CD4-positive, alpha-beta T cell (primary cell): ENCODE results near the gene ITGA11. TPM values are rescaled to one million over a fixed set of nuclear protein-coding genes. Genes with fewer than 3 reads are reported as not detected.

Experiments used
- ATAC-seq: fragments of 200-7000 bp; cut with Tn5 transposase; one replicate; pipeline ENCODE4 v1.10.0; 2022; ENCODE audit warnings: mild to moderate bottlenecking; ENCODE audit not compliant: poor library complexity
- CTCF ChIA-PET: fragments of 350-600 bp; sonication (Branson Sonifier 250); formaldehyde crosslinking; loops from one replicate; lab custom pipeline; 2021; ENCODE audit warnings: antibody characterized with exemption, inconsistent platforms; lab: Charles Lee
- POLR2A ChIA-PET: fragments of 350-600 bp; sonication (Branson Sonifier 250); formaldehyde crosslinking; loops from one replicate; lab custom pipeline; 2021; ENCODE audit warnings: antibody characterized with exemption, inconsistent platforms; lab: Charles Lee
- DNase-seq, 14 experiments: peaks; one replicate each; pipeline ENCODE4 v3.0.0-alpha.2; 2013 to 2020; ENCODE audit warnings: mixed read lengths in 2 of 14
- H3K27ac ChIP-seq, 2 donors: one replicate each; pipeline versions ENCODE4 v1.5.1 to v1.7.0; 2013; ENCODE audit warnings: low read length in 2 of 2, low read depth in 1 of 2, mild to moderate bottlenecking in 1 of 2
- H3K27me3 ChIP-seq, 2 experiments: 1 replicate in 1 of 2; 2 replicates in 1 of 2; pipeline versions ENCODE4 v1.6.1 to v1.7.0; 2013; ENCODE audit warnings: low read length in 2 of 2, control low read depth in 1 of 2, mild to moderate bottlenecking in 1 of 2, moderate library complexity in 1 of 2; ENCODE audit not compliant: insufficient read depth in 2 of 2, control insufficient read depth in 1 of 2
- H3K36me3 ChIP-seq: one replicate; pipeline ENCODE4 v1.6.1; 2013; ENCODE audit warnings: low read length, control low read depth; ENCODE audit not compliant: insufficient read depth
- H3K4me1 ChIP-seq: one replicate; pipeline ENCODE4 v1.6.1; 2013; ENCODE audit warnings: low read length, control low read depth; ENCODE audit not compliant: insufficient read depth
- H3K4me3 ChIP-seq: one replicate; pipeline ENCODE4 v1.5.1; 2013; ENCODE audit warnings: mild to moderate bottlenecking, low read length, moderate library complexity
- H3K9me3 ChIP-seq, 2 experiments: 1 replicate in 1 of 2; 2 replicates in 1 of 2; pipeline versions ENCODE4 v1.6.1 to v1.7.0; 2013; ENCODE audit warnings: low read length in 2 of 2, mild to moderate bottlenecking in 2 of 2, control low read depth in 1 of 2, moderate library complexity in 1 of 2; ENCODE audit not compliant: control insufficient read depth in 1 of 2, insufficient read depth in 1 of 2
- H3K27ac Mint-ChIP-seq: one replicate; pipeline ENCODE4 v1.8.0; 2020; ENCODE audit warnings: mixed read lengths
- H3K27me3 Mint-ChIP-seq: one replicate; pipeline ENCODE4 v1.8.0; 2021; ENCODE audit warnings: mixed read lengths
- H3K36me3 Mint-ChIP-seq: one replicate; pipeline ENCODE4 v1.8.0; 2021; ENCODE audit warnings: low read depth, mixed read lengths
- H3K4me1 Mint-ChIP-seq: one replicate; pipeline ENCODE4 v1.8.0; 2021; ENCODE audit warnings: low read depth, mixed read lengths
- H3K4me3 Mint-ChIP-seq: one replicate; pipeline ENCODE4 v1.8.0; 2020; ENCODE audit warnings: mild to moderate bottlenecking, mixed read lengths
- H3K9me3 Mint-ChIP-seq: one replicate; pipeline ENCODE4 v1.8.0; 2020; ENCODE audit warnings: mixed read lengths
- intact Hi-C, 2 experiments: fragments of 100-400 bp; cut with DNase I in 1 of 2; cut with micrococcal nuclease in 1 of 2; formaldehyde crosslinking; loops; one replicate each; pipeline versions ENCODE4 v1.15.1 to v1.9.0; 2023 to 2025; cut with DNase I, micrococcal nuclease
- total RNA-seq, 174 experiments: library from RNA in 2 of 174; stranded (reverse) in 2 of 174; gene quantifications; one replicate each; pipeline ENCODE4 v1.2.3 and lab custom pipeline; 2021 to 2026
- TF ChIP-seq, protein P1 (sequence below): fragments of 200-600 bp; IDR thresholded peaks from one replicate; pipeline ENCODE4 v1.8.0; 2022; ENCODE audit warnings: antibody characterized with exemption, mild to moderate bottlenecking

The ITGA11 gene
- total RNA-seq, 2 experiments from 2014 or later = 0.08 to 0.20 TPM

DNA sequence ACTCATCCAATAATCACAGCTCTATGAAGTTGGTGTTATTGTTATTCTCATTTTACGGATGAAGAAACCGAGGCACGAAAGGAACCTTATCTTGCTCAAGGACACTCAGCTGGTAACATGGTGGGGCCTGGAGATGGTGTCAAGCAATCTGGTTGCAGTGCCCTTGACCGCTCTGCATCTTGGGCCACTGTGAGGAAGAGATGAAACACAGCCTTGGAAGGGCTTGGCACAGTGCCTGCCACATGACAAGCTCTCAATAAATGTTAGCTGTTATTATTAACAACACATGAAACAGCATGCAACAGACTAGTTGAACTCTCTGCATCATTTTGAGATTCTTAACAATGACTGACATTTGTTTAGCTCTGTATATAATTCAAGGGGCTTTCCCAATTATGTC, 10.1 kb upstream of the ITGA11 start:
- Histone ChIP-seq H3K4me3 (no peak overlapping the region), H3K4me1 (no peaks in the 10 kb centered on the region), H3K36me3 (no peaks in the 10 kb centered on the region), H3K27ac (no peak overlapping the region), H3K27me3 (peaks cover 1 to 26% of the 10 kb centered on the region in 2 experiments), H3K9me3 (no peaks in the 10 kb centered on the region)
- peaks cover 68% of the 10 kb centered on the region for H3K27me3 Mint-ChIP-seq
- no peaks in the 10 kb centered on the region for H3K36me3 Mint-ChIP-seq
- ATAC-seq (no peak), DNase-seq (no peak)
- H3K4me1 Mint-ChIP-seq = no peaks in the 10 kb centered on the region
- H3K27ac Mint-ChIP-seq = no peak overlapping the region
- POLR2A ChIA-PET = no interaction called here
- no peaks in the 10 kb centered on the region for H3K9me3 Mint-ChIP-seq
- no peak overlapping the region for H3K4me3 Mint-ChIP-seq
- intact Hi-C loops = no loop called here
- TF ChIP-seq, protein P1, sequence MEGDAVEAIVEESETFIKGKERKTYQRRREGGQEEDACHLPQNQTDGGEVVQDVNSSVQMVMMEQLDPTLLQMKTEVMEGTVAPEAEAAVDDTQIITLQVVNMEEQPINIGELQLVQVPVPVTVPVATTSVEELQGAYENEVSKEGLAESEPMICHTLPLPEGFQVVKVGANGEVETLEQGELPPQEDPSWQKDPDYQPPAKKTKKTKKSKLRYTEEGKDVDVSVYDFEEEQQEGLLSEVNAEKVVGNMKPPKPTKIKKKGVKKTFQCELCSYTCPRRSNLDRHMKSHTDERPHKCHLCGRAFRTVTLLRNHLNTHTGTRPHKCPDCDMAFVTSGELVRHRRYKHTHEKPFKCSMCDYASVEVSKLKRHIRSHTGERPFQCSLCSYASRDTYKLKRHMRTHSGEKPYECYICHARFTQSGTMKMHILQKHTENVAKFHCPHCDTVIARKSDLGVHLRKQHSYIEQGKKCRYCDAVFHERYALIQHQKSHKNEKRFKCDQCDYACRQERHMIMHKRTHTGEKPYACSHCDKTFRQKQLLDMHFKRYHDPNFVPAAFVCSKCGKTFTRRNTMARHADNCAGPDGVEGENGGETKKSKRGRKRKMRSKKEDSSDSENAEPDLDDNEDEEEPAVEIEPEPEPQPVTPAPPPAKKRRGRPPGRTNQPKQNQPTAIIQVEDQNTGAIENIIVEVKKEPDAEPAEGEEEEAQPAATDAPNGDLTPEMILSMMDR = no peak
- CTCF ChIA-PET = no interaction called here

GRCh38 chr15:68441045-68441743, 9.2 kb upstream of the ITGA11 start:
- no peak for DNase-seq
- Histone ChIP-seq H3K36me3 (no peaks in the 10 kb centered on the region), H3K9me3 (no peaks in the 10 kb centered on the region), H3K4me3 (no peak overlapping the region), H3K4me1 (no peaks in the 10 kb centered on the region), H3K27me3 (peaks cover 3 to 23% of the 10 kb centered on the region in 2 experiments), H3K27ac (no peak overlapping the region)
- intact Hi-C loops = no loop called here
- H3K36me3 Mint-ChIP-seq = no peaks in the 10 kb centered on the region
- H3K27me3 Mint-ChIP-seq = peaks cover 66% of the 10 kb centered on the region
- H3K9me3 Mint-ChIP-seq = no peaks in the 10 kb centered on the region
- TF ChIP-seq, protein P1 = no peak
- H3K4me3 Mint-ChIP-seq = no peak overlapping the region
- H3K27ac Mint-ChIP-seq = no peak overlapping the region
- ChIA-PET POLR2A (no interaction called here), CTCF (no interaction called here)
- H3K4me1 Mint-ChIP-seq = no peaks in the 10 kb centered on the region
- no peak for ATAC-seq

- H3K9me3 ChIP-seq = no peaks in the 10 kb centered on the region
- no peak overlapping the region for H3K4me3 ChIP-seq
- TF ChIP-seq, protein P1 = no peak
- H3K27ac ChIP-seq = no peak overlapping the region
- intact Hi-C loops = no loop called here
- no peaks in the 10 kb centered on the region for H3K4me1 ChIP-seq
- Mint-ChIP-seq H3K4me1 (no peaks in the 10 kb centered on the region), H3K9me3 (no peaks in the 10 kb centered on the region), H3K27me3 (peaks cover 64% of the 10 kb centered on the region), H3K4me3 (no peak overlapping the region), H3K36me3 (no peaks in the 10 kb centered on the region), H3K27ac (no peak overlapping the region)
- ChIA-PET POLR2A (no interaction called here), CTCF (no interaction called here)
- no peak for DNase-seq
- no peak for ATAC-seq
- no peaks in the 10 kb centered on the region for H3K36me3 ChIP-seq
- peaks cover 3 to 22% of the 10 kb centered on the region in 2 experiments for H3K27me3 ChIP-seq
Observed at GRCh38 chr15:68440136-68440535, 8.2 kb upstream of the ITGA11 start.
